HL-60 (cell line): Measurements from ENCODE around the gene PARVB.

ENCODE experiments used
- POLR2AphosphoS5 ChIP-seq: IDR thresholded peaks from 2 replicates; pipeline ENCODE4 v1.6.1; 2012; ENCODE audit warnings: low read depth
- TF ChIP-seq, protein P1 (sequence below): IDR thresholded peaks from one replicate; pipeline ENCODE4 v1.5.1; 2011; ENCODE audit warnings: low read length, control low read depth, inconsistent platforms; ENCODE audit not compliant: insufficient read depth

DNA sequence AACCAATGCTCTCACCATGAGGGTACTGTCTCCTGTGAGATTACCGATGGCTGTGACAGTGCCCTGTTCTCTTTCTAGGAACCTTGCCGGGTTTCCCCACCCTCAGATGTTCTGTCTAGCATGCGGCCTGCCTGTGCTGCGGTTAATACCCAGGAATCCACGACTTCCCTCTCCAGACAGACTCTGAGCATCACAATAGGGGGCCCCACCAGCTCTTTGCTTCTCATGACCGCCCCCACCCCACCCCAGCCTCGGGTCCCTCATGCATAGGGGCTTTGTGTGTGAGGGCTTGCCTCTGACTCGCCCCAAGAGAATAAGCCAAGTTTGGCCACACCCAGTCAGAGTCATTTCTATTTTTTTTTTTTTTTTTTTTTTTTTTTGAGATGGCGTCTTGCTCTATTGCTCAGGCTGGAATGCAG is 166.9 kb downstream of the PARVB start:
- peak; percentile 32; the same call in 1 of the 2 replicates for TF ChIP-seq POLR2AphosphoS5
- TF ChIP-seq, protein P1, sequence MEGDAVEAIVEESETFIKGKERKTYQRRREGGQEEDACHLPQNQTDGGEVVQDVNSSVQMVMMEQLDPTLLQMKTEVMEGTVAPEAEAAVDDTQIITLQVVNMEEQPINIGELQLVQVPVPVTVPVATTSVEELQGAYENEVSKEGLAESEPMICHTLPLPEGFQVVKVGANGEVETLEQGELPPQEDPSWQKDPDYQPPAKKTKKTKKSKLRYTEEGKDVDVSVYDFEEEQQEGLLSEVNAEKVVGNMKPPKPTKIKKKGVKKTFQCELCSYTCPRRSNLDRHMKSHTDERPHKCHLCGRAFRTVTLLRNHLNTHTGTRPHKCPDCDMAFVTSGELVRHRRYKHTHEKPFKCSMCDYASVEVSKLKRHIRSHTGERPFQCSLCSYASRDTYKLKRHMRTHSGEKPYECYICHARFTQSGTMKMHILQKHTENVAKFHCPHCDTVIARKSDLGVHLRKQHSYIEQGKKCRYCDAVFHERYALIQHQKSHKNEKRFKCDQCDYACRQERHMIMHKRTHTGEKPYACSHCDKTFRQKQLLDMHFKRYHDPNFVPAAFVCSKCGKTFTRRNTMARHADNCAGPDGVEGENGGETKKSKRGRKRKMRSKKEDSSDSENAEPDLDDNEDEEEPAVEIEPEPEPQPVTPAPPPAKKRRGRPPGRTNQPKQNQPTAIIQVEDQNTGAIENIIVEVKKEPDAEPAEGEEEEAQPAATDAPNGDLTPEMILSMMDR: no peak
